CD14-positive monocyte (primary cell): ENCODE results near the gene BRINP3. TPM values are rescaled to one million over a fixed set of nuclear protein-coding genes. Genes with fewer than 3 reads are reported as not detected.

Experiments used
- DNase-seq, 3 donors: peaks; one replicate each; pipeline ENCODE4 v3.0.0-alpha.2; 2011 to 2022
- H2AFZ ChIP-seq: 2 replicates; pipeline ENCODE4 v1.6.0; 2012; ENCODE audit warnings: mild to moderate bottlenecking, low read depth, low read length, inconsistent platforms; ENCODE audit not compliant: insufficient read depth, poor library complexity, severe bottlenecking
- H3K27ac ChIP-seq, 2 donors: 1 replicate in 1 of 2; 2 replicates in 1 of 2; pipeline ENCODE4 v1.5.1; 2012 to 2013; ENCODE audit warnings: low read length in 2 of 2, control low read depth in 1 of 2, inconsistent platforms in 1 of 2, low read depth in 1 of 2, mild to moderate bottlenecking in 1 of 2
- H3K27me3 ChIP-seq, 2 donors: one replicate each; pipeline versions ENCODE4 v1.6.0 to v1.6.1; 2011 to 2013; ENCODE audit warnings: low read length in 2 of 2; ENCODE audit not compliant: control insufficient read depth in 2 of 2, insufficient read depth in 2 of 2
- H3K36me3 ChIP-seq, 2 donors: replicated peaks in 1 of 2; 1 replicate in 1 of 2; 2 replicates in 1 of 2; pipeline versions ENCODE4 v1.5.1 to v1.6.1; 2012 to 2013; ENCODE audit warnings: low read length in 2 of 2, control low read depth in 1 of 2, inconsistent platforms in 1 of 2, mild to moderate bottlenecking in 1 of 2; ENCODE audit not compliant: insufficient read depth in 2 of 2, control insufficient read depth in 1 of 2
- H3K4me1 ChIP-seq, 2 donors: 1 replicate in 1 of 2; 2 replicates in 1 of 2; pipeline versions ENCODE4 v1.5.1 to v1.6.1; 2012 to 2013; ENCODE audit warnings: low read length in 2 of 2, control low read depth in 1 of 2, inconsistent platforms in 1 of 2, mild to moderate bottlenecking in 1 of 2, moderate library complexity in 1 of 2; ENCODE audit not compliant: insufficient read depth in 2 of 2, control insufficient read depth in 1 of 2
- H3K4me2 ChIP-seq: replicated peaks from 2 replicates; pipeline ENCODE3; 2012; ENCODE audit warnings: low read length, moderate library complexity, mild to moderate bottlenecking; ENCODE audit not compliant: poor library complexity, severe bottlenecking; ENCODE audit errors: extremely low read depth
- H3K4me3 ChIP-seq, 3 experiments: fragments of 200-600 bp in 1 of 3; sonication (generic) in 1 of 3; replicated peaks in 1 of 3; 1 replicate in 2 of 3; 2 replicates in 1 of 3; pipeline ENCODE4 v1.5.1; 2011 to 2013; ENCODE audit warnings: low read length in 3 of 3, mild to moderate bottlenecking in 3 of 3, control low read depth in 2 of 3, low read depth in 2 of 3, inconsistent platforms in 1 of 3, moderate library complexity in 1 of 3
- H3K79me2 ChIP-seq: 2 replicates; pipeline ENCODE4 v1.6.0; 2012; ENCODE audit warnings: mild to moderate bottlenecking, control low read depth, inconsistent platforms, low read length, moderate library complexity; ENCODE audit not compliant: insufficient read depth
- H3K9ac ChIP-seq: 2 replicates; pipeline ENCODE4 v1.6.0; 2017; ENCODE audit warnings: low read length, mild to moderate bottlenecking; ENCODE audit not compliant: insufficient read depth, poor library complexity, severe bottlenecking
- H3K9me3 ChIP-seq, 2 donors: replicated peaks in 1 of 2; 1 replicate in 1 of 2; 2 replicates in 1 of 2; pipeline versions ENCODE4 v1.5.1 to v1.6.1; 2012 to 2013; ENCODE audit warnings: low read length in 2 of 2, control low read depth in 1 of 2; ENCODE audit not compliant: control insufficient read depth in 1 of 2, insufficient read depth in 1 of 2
- H4K20me1 ChIP-seq: 2 replicates; pipeline ENCODE4 v1.6.0; 2012; ENCODE audit warnings: mild to moderate bottlenecking, low read length, control low read depth, moderate library complexity; ENCODE audit not compliant: insufficient read depth
- H3K27ac Mint-ChIP-seq, 7 donors: one replicate each; pipeline ENCODE4 v1.8.0; 2020; ENCODE audit warnings: mild to moderate bottlenecking in 7 of 7, mixed read lengths in 7 of 7, moderate library complexity in 6 of 7, inconsistent platforms in 2 of 7
- H3K27me3 Mint-ChIP-seq, 3 donors: one replicate each; pipeline ENCODE4 v1.8.0; 2021 to 2022; ENCODE audit warnings: low read depth in 3 of 3, mild to moderate bottlenecking in 3 of 3, mixed read lengths in 3 of 3, moderate library complexity in 3 of 3, inconsistent platforms in 1 of 3
- H3K36me3 Mint-ChIP-seq, 2 donors: one replicate each; pipeline ENCODE4 v1.8.0; 2020; ENCODE audit warnings: mixed read lengths in 2 of 2, inconsistent platforms in 1 of 2, mild to moderate bottlenecking in 1 of 2
- H3K4me1 Mint-ChIP-seq: one replicate; pipeline ENCODE4 v1.8.0; 2020; ENCODE audit warnings: mild to moderate bottlenecking, mixed read lengths
- H3K4me3 Mint-ChIP-seq, 2 donors: one replicate each; pipeline ENCODE4 v1.8.0; 2020; ENCODE audit warnings: mild to moderate bottlenecking in 2 of 2, mixed read lengths in 2 of 2, moderate library complexity in 1 of 2
- H3K9me3 Mint-ChIP-seq, 7 donors: one replicate each; pipeline ENCODE4 v1.8.0; 2020 to 2022; ENCODE audit warnings: mixed read lengths in 7 of 7, mild to moderate bottlenecking in 6 of 7, moderate library complexity in 6 of 7, inconsistent platforms in 2 of 7
- WGBS: methylation state at CpG from one replicate; pipeline ENCODE4 v1.1.5; 2013; ENCODE audit warnings: missing lambda C conversion rate; ENCODE audit not compliant: insufficient coverage; 5-methylcytosine and 5-hydroxymethylcytosine counted together
- intact Hi-C, 2 donors: fragments of 100-400 bp; cut with micrococcal nuclease; formaldehyde crosslinking; loops; one replicate each; pipeline versions ENCODE4 v1.15.0 to v1.15.1; 2023
- polyA plus RNA-seq, 3 donors: library from polyadenylated mRNA; depleted of rRNA in 1 of 3; unstranded in 2 of 3; stranded (reverse) in 1 of 3; fragments of 300-500 nt in 2 of 3; fragments of >200 nt in 1 of 3; fragmentation: Illumina TruSeq in 2 of 3; gene quantifications; 1 replicate in 2 of 3; 2 replicates in 1 of 3; pipeline ENCODE4 v1.2.3, GENCODE V29; 2012 to 2021
- TF ChIP-seq, protein P1 (sequence below): fragments of 200-600 bp; IDR thresholded peaks from one replicate; pipeline ENCODE4 v1.8.0; 2022; ENCODE audit warnings: antibody characterized with exemption, mild to moderate bottlenecking

The BRINP3 gene
- polyA plus RNA-seq, 3 donors: not detected

GRCh38 chr1:190480231-190480630 is 2.6 kb upstream of the BRINP3 start:
- H3K27me3 Mint-ChIP-seq: peaks cover 34 to 48% (median 44%) of the 10 kb centered on the region in 3 donors
- H3K36me3 Mint-ChIP-seq: peaks cover 0 to 3% of the 10 kb centered on the region in 2 donors
- TF ChIP-seq, protein P1, sequence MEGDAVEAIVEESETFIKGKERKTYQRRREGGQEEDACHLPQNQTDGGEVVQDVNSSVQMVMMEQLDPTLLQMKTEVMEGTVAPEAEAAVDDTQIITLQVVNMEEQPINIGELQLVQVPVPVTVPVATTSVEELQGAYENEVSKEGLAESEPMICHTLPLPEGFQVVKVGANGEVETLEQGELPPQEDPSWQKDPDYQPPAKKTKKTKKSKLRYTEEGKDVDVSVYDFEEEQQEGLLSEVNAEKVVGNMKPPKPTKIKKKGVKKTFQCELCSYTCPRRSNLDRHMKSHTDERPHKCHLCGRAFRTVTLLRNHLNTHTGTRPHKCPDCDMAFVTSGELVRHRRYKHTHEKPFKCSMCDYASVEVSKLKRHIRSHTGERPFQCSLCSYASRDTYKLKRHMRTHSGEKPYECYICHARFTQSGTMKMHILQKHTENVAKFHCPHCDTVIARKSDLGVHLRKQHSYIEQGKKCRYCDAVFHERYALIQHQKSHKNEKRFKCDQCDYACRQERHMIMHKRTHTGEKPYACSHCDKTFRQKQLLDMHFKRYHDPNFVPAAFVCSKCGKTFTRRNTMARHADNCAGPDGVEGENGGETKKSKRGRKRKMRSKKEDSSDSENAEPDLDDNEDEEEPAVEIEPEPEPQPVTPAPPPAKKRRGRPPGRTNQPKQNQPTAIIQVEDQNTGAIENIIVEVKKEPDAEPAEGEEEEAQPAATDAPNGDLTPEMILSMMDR: no peak
- H3K9ac ChIP-seq: no peak overlapping the region
- H3K27me3 ChIP-seq: peaks cover 41 to 48% of the 10 kb centered on the region in 2 donors
- intact Hi-C loops: no loop called here
- peaks cover 0 to 3% of the 10 kb centered on the region in 2 donors for H3K4me1 ChIP-seq
- no peak overlapping the region for H3K4me3 ChIP-seq
- H3K27ac ChIP-seq: no peak overlapping the region
- peaks cover 10% of the 10 kb centered on the region for H3K4me1 Mint-ChIP-seq
- no peaks in the 10 kb centered on the region for H3K9me3 ChIP-seq
- no peak for DNase-seq
- H4K20me1 ChIP-seq: no peaks in the 10 kb centered on the region
- no peaks in the 10 kb centered on the region for H3K36me3 ChIP-seq
- no peak overlapping the region for H3K4me2 ChIP-seq
- no peak overlapping the region for H2AFZ ChIP-seq
- no peak overlapping the region for H3K4me3 Mint-ChIP-seq
- H3K79me2 ChIP-seq: no peaks in the 10 kb centered on the region
- no peak overlapping the region for H3K27ac Mint-ChIP-seq
- peaks cover 0 to 11% (median 6%) of the 10 kb centered on the region in 7 donors for H3K9me3 Mint-ChIP-seq

DNA sequence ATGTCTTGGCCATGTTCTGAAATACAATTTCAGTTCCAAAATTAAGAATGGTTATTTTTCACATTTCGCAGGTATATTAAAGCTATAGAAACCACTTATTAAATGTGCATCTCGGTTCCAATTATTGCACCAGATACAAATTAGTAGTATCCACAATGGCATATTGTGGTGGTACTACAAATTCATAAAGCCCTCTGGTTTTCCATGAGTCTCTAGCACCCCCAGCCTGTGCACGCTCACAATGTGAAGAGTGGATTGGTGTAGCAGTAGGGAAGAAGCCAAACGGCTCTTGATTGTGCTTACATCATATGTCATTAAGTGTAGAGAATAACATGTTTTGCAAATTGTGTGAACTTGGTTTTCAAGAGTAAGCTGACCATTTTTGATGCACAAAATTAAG is 1.9 kb upstream of the BRINP3 start:
- 86% methylated on average over 1 of the region's 4 CpGs for WGBS
- Histone ChIP-seq H3K27ac (no peak overlapping the region), H3K36me3 (no peaks in the 10 kb centered on the region), H3K79me2 (no peaks in the 10 kb centered on the region), H3K4me1 (peaks cover 0 to 3% of the 10 kb centered on the region in 2 donors), H4K20me1 (no peaks in the 10 kb centered on the region), H2AFZ (no peak overlapping the region), H3K4me2 (no peak overlapping the region), H3K9ac (no peak overlapping the region), H3K27me3 (peaks cover 41 to 56% of the 10 kb centered on the region in 2 donors), H3K4me3 (no peak overlapping the region), H3K9me3 (no peaks in the 10 kb centered on the region)
- TF ChIP-seq, protein P1: no peak
- no peak for DNase-seq
- Mint-ChIP-seq H3K27me3 (peaks cover 38 to 54% (median 49%) of the 10 kb centered on the region in 3 donors), H3K4me3 (no peak overlapping the region), H3K36me3 (peaks cover 0 to 3% of the 10 kb centered on the region in 2 donors), H3K27ac (no peak overlapping the region), H3K9me3 (peaks cover 0 to 16% (median 6%) of the 10 kb centered on the region in 7 donors), H3K4me1 (peaks cover 10% of the 10 kb centered on the region)
- intact Hi-C loops: no loop called here
